ENCODE data around the gene PATJ.
"Not testable (repeated sequence)": the region's sequence is repeated elsewhere in the genome, so short reads cannot be mapped to it uniquely, and the experiment has no call there.

The PATJ gene

DNA sequence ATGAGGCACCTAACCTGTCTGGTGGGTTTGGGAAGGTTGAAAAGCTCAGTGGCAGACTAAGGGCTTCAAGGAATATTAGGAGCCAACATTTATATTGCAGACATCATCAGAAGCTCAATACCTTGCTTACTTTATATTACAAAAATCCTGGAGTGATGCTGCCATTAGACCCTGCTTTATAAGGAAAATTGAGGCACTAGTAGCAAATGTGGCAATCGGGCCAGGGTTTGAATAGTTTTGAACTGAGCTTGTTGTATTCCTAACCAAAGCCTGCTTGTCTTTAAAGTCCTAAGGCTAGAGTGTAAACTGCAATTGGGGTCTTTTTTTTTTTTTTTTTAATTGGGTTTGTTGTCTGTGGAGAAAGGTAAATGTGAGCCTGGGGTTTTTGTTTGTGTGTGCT, 466.7 kb downstream of the PATJ start:
- no peak for DNase-seq (ENCODE audit: low read depth, low spot score)

DNA sequence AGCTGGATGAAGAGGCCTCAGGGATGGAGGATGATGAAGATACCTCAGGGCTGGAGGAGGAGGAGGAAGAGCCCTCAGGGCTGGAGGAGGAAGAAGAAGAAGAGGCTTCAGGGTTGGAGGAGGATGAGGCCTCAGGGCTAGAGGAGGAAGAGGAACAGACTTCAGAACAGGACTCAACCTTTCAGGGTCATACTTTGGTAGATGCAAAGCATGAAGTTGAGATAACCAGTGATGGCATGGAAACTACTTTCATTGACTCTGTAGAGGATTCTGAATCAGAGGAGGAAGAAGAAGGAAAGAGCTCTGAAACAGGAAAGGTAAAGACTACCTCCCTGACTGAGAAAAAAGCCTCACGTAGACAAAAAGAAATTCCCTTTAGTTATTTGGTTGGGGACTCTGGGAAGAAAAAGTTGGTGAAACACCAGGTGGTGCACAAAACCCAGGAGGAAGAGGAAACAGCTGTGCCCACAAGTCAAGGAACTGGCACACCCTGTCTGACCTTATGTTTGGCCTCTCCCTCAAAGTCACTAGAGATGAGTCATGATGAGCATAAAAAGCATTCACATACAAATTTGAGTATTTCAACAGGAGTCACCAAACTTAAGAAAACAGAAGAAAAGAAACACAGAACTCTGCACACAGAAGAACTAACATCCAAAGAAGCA, 467.8 kb downstream of the PATJ start:
- DNase-seq (ENCODE audit: low read depth, low spot score), result no peak

DNA sequence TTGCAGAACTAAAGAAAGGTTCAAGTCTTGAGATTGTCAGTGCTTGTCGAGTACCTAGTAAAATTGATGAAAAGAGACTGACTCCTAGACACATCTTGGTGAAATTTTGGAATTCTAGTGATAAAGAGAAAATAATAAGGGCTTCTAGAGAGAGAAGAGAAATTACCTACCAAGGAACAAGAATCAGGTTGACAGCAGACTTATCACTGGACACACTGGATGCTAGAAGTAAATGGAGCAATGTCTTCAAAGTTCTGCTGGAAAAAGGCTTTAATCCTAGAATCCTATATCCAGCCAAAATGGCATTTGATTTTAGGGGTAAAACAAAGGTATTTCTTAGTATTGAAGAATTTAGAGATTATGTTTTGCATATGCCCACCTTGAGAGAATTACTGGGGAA, 468.7 kb downstream of the PATJ start:
- DNase-seq (ENCODE audit: low read depth, low spot score), result no peak

DNA sequence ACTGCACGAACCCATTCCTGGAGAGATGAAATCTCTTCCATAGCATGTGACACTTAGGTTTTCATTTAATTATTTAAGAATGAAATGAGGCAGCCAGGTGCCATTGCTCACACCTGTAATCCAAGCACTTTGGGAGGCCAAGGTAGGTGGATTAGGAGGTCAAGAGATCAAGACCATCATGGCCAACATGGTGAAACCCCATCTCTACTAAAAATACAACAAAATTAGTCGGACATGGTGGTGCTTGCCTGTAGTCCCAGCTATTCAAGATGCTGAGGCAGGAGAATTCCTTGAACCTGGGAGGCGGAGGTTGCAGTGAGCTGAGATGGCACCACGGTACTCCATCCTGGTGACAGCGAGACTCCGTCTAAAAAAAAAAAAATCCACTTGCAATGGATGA, 470.1 kb downstream of the PATJ start:
- no peak for DNase-seq (ENCODE audit: low read depth, low spot score)

DNA sequence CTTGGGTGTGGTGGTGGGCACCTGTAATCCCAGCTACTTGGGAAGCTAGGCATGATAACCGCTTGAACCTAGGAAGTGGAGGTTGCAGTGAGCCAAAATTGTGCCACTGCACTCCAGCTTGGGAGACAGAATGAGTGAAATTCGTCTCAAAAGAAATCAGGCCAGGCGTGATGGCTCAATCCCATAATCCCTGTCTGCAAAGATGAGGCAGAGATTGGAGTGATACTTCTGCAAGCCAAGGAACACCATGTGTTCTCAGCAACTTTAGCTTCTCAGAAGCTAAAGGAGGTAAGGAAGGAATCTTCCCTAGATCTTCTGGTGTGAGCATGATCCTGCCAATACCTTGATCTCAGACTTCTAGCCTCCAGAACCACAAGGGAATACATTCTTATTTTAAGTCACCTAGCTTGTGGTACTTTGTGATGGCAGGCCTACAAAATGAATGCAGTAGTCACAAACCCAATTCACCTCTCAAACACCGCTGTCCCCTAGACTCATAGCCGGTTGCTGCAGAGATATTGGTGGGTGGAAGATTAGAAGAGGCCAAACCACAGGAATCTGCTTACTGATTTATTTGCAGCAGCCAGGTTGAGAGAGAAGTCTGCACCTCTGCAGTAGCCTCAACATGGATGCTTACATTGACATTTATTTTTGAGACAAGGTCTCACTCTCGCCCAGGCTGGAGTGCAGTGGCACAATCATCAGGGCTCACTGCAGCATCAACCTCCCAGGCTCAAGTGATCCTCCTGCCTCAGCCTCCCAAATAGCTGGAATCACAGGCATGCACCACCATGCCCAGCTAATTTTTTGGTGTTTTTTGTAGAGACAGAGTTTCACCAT, 471.0 kb downstream of the PATJ start:
- DNase-seq (ENCODE audit: low read depth, low spot score), result no peak

DNA sequence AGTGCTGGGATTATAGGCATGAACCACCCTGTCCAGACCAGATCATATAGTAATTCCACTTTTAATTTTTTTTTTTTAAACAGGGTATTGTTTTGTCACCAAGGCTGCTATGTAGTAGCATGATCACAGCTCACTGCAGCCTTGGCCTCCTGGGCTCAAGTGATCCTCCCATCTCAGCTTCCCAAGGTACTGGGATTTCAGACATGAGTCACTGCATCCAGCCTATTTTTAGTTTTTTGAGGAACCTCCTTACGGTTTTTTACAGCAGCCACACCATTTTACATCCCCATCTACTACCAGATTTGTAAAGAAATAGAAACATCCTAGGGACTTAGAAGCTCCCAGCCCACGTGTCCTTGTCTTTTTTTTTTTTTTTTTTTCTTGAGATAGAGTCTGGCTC, 476.3 kb downstream of the PATJ start:
- no peak for DNase-seq (ENCODE audit: low read depth, low spot score)

DNA sequence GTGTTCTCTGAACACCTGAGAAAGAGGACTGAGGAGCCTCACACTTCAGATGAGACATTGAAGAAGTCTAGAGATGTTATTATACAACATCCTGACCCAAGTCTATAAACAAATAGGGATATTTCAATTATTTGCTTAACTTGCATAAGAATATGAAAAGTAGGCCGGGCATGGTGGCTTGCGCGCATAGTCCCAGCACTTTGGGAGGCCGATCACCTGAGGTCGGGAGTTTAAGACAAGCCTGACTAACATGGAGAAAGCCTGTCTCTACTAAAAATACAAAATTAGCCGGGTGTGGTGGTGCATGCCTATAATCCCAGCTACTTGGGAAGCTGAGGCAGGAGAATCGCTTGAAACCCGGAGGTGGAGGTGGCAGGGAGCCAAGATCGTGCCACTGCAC, 478.2 kb downstream of the PATJ start:
- DNase-seq (ENCODE audit: low read depth, low spot score), result not testable (repeated sequence)

DNA sequence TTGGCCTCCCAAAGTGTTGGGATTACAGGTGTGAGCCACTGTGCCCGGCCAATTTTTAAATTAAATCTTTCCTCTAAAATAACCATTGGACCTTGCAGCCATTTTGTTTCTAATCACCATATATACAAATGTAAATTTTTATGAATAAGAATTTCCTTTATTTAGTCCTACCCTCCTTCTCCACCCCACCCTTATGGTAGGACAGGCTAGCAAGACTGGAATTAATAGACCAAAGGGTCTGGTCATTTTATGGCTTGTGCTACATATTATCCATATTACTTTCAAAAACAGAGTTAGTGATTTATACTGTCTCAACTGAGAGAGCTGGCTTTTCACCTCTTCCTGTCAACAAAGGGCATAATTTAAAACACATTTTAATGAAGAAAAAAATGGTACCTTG, 478.9 kb downstream of the PATJ start:
- no peak for DNase-seq (ENCODE audit: low read depth, low spot score)

DNA sequence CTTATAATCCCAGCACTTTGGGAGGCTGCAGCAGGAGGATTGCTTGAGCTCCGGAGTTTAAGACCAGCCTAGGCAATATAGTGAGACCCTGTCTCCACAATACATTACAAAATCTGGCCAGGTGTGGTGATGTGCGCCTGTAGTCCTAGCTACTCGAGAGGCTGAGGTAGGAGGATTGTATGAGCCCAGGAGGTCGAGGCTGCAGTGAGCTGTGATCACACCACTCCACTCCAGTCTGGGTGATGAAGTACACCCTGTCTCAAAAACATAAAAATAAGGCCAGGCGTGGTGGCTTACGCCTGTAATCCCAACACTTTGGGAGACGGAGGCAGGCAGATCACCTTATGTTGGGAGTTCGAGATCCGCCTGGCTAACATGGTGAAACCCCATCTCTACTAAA, 480.0 kb downstream of the PATJ start:
- no peak for DNase-seq (ENCODE audit: low read depth, low spot score)

DNA sequence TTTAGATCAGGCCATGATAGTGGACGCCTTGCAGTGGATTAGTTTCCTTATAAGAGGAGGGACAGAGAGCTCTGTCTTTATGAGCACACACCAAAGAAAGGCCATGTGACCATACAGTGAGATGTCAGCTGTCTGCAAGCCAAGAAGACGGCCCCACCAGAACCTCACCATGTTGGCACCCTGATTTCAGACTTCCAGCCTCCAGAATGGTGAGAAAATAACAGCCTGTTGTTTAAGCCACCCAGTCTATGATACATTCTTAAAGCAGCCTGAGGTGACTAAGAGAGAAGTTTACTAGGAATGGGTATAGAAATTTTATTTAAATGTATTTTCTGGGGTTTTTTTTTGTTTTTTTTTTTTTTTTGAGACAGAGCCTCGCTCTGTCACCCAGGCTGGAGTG, 481.9 kb downstream of the PATJ start:
- no peak for DNase-seq (ENCODE audit: low read depth, low spot score)

DNA sequence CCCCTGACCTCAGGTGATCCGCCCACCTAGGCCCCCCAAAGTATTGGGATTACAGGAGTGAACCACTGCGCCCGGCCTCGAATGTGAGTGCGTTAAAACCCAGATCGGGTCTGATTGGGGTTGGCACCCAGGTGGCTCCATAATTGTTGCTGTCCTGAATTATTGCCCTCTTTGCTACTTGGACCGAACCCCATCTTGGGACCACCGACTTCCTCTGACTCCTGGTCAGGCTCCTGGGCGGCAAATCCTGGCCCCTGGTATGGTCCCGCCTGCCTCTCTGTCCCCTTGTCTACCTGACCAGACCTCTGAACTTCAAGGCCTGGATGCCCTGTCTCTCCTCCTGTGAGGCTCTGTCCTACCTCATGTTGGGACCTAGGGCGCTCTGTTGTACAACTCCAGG, 485.2 kb downstream of the PATJ start:
- no peak for DNase-seq (ENCODE audit: low read depth, low spot score)
